Stimulated activated CD8-positive, alpha-beta memory T cell treated with anti-CD3 and anti-CD28 coated beads, Interleukin-7, amount 100 ng/mL, for 48 hours (primary cell): ENCODE measurements around the gene ACR.

ENCODE experiments used
- DNase-seq, 2 donors: peaks; one replicate each; pipeline ENCODE4 v3.0.0-alpha.2; 2020; ENCODE audit warnings: low read depth in 1 of 2; ENCODE audit errors: extremely low read depth in 1 of 2

The ACR gene

GRCh38 chr22:50716290-50717024 lies 21.5 kb upstream of the ACR start:
- no peak for DNase-seq

- DNase-seq: no peak
Observed at GRCh38 chr22:50717709-50718351, 20.2 kb upstream of the ACR start.

- DNase-seq: no peak
Observed at GRCh38 chr22:50718352-50718709, 19.7 kb upstream of the ACR start.

- no peak for DNase-seq
Observed at GRCh38 chr22:50719814-50720300, 18.1 kb upstream of the ACR start.

GRCh38 chr22:50720301-50721256 lies 17.4 kb upstream of the ACR start:
- DNase-seq: no peak

- DNase-seq: no peak
Observed at GRCh38 chr22:50721257-50721844, 16.7 kb upstream of the ACR start.

- no peak for DNase-seq
Observed at GRCh38 chr22:50722048-50722701, 15.8 kb upstream of the ACR start.

GRCh38 chr22:50722716-50723428 lies 15.1 kb upstream of the ACR start:
- DNase-seq: no peak

- no peak for DNase-seq
Observed at GRCh38 chr22:50723991-50724390, 14.0 kb upstream of the ACR start.

- DNase-seq: no peak
Observed at GRCh38 chr22:50724616-50725015, 13.4 kb upstream of the ACR start.

- no peak for DNase-seq
Observed at GRCh38 chr22:50725597-50725996, 12.4 kb upstream of the ACR start.

- DNase-seq: no peak
Observed at GRCh38 chr22:50726643-50727340, 11.2 kb upstream of the ACR start.

- no peak for DNase-seq
Observed at GRCh38 chr22:50727678-50728522, 10.1 kb upstream of the ACR start.

GRCh38 chr22:50728523-50728931 lies 9.5 kb upstream of the ACR start:
- no peak for DNase-seq

- DNase-seq: no peak
Observed at GRCh38 chr22:50729391-50730012, 8.5 kb upstream of the ACR start.

GRCh38 chr22:50730013-50730891 lies 7.8 kb upstream of the ACR start:
- no peak for DNase-seq
